HepG2 (cell line): ENCODE measurements around the gene SUPV3L1. TPM values are rescaled to one million over a fixed set of nuclear protein-coding genes. Genes with fewer than 3 reads are reported as not detected.

Experiments used
- GATA4 ChIP-seq: sonication (generic); IDR thresholded peaks from 2 replicates; pipeline ENCODE4 v1.6.1; 2016; ENCODE audit warnings: antibody characterized with exemption, low read depth, borderline replicate concordance
- HIC2 ChIP-seq: sonication (generic); formaldehyde crosslinking; IDR thresholded peaks from 2 replicates; pipeline ENCODE4 v1.9.0; 2022; ENCODE audit warnings: low read depth, missing genetic modification reagents
- JUN ChIP-seq: sonication (generic); formaldehyde crosslinking; IDR thresholded peaks from 2 replicates; pipeline ENCODE4 v1.4.0; 2020; ENCODE audit warnings: mild to moderate bottlenecking, missing genetic modification reagents
- MIER3 ChIP-seq: IDR thresholded peaks from 2 replicates; pipeline ENCODE4 v1.6.1; 2016; ENCODE audit warnings: missing compliant biosample characterization, borderline replicate concordance
- SMARCC2 ChIP-seq: fragments of 450-650 bp; IDR thresholded peaks from 2 replicates; pipeline ENCODE4 v1.6.1; 2017; ENCODE audit warnings: antibody characterized with exemption, mild to moderate bottlenecking
- SOX13 ChIP-seq, 3 experiments: fragments of 450-650 bp in 1 of 3; sonication (generic) in 1 of 3; formaldehyde crosslinking in 1 of 3; IDR thresholded peaks in 2 of 3; conservative IDR thresholded peaks in 1 of 3; 2 replicates each; pipeline versions ENCODE4 v1.5.0 to v1.6.1; 2016 to 2020; ENCODE audit warnings: antibody characterized with exemption in 1 of 3, mild to moderate bottlenecking in 1 of 3, missing compliant biosample characterization in 1 of 3, missing genetic modification reagents in 1 of 3, moderate library complexity in 1 of 3
- XRCC5 ChIP-seq: fragments of 200-400 bp; formaldehyde crosslinking; optimal IDR thresholded peaks from 2 replicates; pipeline ENCODE3; 2017; ENCODE audit warnings: mild to moderate bottlenecking, low read length
- ZNF121 ChIP-seq: sonication (generic); formaldehyde crosslinking; IDR thresholded peaks from 2 replicates; pipeline ENCODE4 v1.5.0; 2020; ENCODE audit warnings: mild to moderate bottlenecking, missing genetic modification reagents
- ZNF484 ChIP-seq: sonication (generic); formaldehyde crosslinking; IDR thresholded peaks from 2 replicates; pipeline ENCODE4 v1.5.1; 2020; ENCODE audit warnings: mild to moderate bottlenecking, low read depth, missing genetic modification reagents, borderline replicate concordance
- ZNF501 ChIP-seq: sonication (generic); formaldehyde crosslinking; IDR thresholded peaks from 2 replicates; pipeline ENCODE4 v1.5.1; 2020; ENCODE audit warnings: mild to moderate bottlenecking, moderate library complexity, missing genetic modification reagents
- ZNF704 ChIP-seq: sonication (generic); formaldehyde crosslinking; IDR thresholded peaks from 2 replicates; pipeline ENCODE4 v1.8.1; 2023; ENCODE audit warnings: mild to moderate bottlenecking, inconsistent platforms, moderate library complexity, missing genetic modification reagents, borderline replicate concordance
- ZNF766 ChIP-seq: sonication (generic); formaldehyde crosslinking; IDR thresholded peaks from 2 replicates; pipeline ENCODE4 v1.5.0; 2020; ENCODE audit warnings: missing genetic modification reagents, borderline replicate concordance
- ZSCAN21 ChIP-seq: sonication (generic); formaldehyde crosslinking; IDR thresholded peaks from 2 replicates; pipeline ENCODE4 v1.8.0; 2022; ENCODE audit warnings: mild to moderate bottlenecking, missing genetic modification reagents, moderate library complexity, borderline replicate concordance
- ZXDC ChIP-seq: sonication (generic); formaldehyde crosslinking; IDR thresholded peaks from 2 replicates; pipeline ENCODE4 v1.5.0; 2020; ENCODE audit warnings: mild to moderate bottlenecking, missing genetic modification reagents
- polyA plus RNA-seq, 8 experiments: library from polyadenylated mRNA; depleted of rRNA in 3 of 8; stranded (reverse) in 7 of 8; unstranded in 1 of 8; fragments of >200 nt; fragmentation: Illumina TruSeq in 4 of 8; extraction: Trizol in 4 of 8; gene quantifications; 2 replicates each; pipeline versions ENCODE4 v1.2.1 to v1.2.3, GENCODE V29; 2011 to 2016; ENCODE audit warnings: low read depth in 4 of 8, missing spikeins in 1 of 8, mixed read lengths in 1 of 8; ENCODE audit not compliant: insufficient read depth in 1 of 8
- total RNA-seq, 5 experiments: library from RNA; depleted of rRNA; stranded (reverse); fragments of >200 nt; fragmentation: Illumina TruSeq; extraction: Trizol; gene quantifications; 2 replicates each; pipeline ENCODE4 v1.2.3, GENCODE V29; 2016; ENCODE audit warnings: low read depth in 1 of 5
- TF ChIP-seq, protein P1 (sequence below): sonication (generic); formaldehyde crosslinking; IDR thresholded peaks from 2 replicates; pipeline ENCODE4 v1.5.0; 2020; ENCODE audit warnings: mild to moderate bottlenecking, missing genetic modification reagents
- TF ChIP-seq, protein P2 (sequence below): sonication (generic); formaldehyde crosslinking; conservative IDR thresholded peaks from 2 replicates; pipeline ENCODE4 v1.8.0; 2022; ENCODE audit warnings: missing genetic modification reagents

Gene SUPV3L1
- total and polyA plus RNA-seq, 2 of the 13 experiments (the other 11 are each of a cell fraction or from before 2014, with no cell fraction given): 28.8 to 45.7 TPM

GRCh38 chr10:69179743-69180524, at the start of gene SUPV3L1 (continued):
- TF ChIP-seq MIER3 (CRISPR knock-in tag) (no peak), XRCC5 (peak; percentile 45), SOX13 (IDR thresholded peaks at IDR 0.05) (no peak), SOX13 (CRISPR knock-in tag; conservative IDR thresholded peaks at IDR 0.05 in 1 of 2, IDR thresholded peaks at IDR 0.05 in 1 of 2) (0 out of 4 replicates have a peak, but pooled peaks of 1 of the 2 experiments have one; percentile 7), ZNF484 (no peak), ZNF121 (CRISPR knock-in tag) (no peak), HIC2 (CRISPR knock-in tag) (no peak), ZNF766 (no peak), ZNF501 (CRISPR knock-in tag) (peak; percentile 48), SMARCC2 (no peak), GATA4 (peak; percentile 57; the same call in 1 of the 2 replicates), ZSCAN21 (CRISPR knock-in tag) (no peak; the same call in 1 of the 2 replicates), ZNF704 (CRISPR knock-in tag) (peak; percentile 56; the same call in 1 of the 2 replicates), ZXDC (CRISPR knock-in tag) (no peak), JUN (CRISPR knock-in tag) (no peak)
- TF ChIP-seq, protein P1, sequence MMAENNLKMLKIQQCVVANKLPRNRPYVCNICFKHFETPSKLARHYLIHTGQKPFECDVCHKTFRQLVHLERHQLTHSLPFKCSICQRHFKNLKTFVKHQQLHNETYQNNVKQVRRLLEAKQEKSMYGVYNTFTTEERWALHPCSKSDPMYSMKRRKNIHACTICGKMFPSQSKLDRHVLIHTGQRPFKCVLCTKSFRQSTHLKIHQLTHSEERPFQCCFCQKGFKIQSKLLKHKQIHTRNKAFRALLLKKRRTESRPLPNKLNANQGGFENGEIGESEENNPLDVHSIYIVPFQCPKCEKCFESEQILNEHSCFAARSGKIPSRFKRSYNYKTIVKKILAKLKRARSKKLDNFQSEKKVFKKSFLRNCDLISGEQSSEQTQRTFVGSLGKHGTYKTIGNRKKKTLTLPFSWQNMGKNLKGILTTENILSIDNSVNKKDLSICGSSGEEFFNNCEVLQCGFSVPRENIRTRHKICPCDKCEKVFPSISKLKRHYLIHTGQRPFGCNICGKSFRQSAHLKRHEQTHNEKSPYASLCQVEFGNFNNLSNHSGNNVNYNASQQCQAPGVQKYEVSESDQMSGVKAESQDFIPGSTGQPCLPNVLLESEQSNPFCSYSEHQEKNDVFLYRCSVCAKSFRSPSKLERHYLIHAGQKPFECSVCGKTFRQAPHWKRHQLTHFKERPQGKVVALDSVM (CRISPR knock-in tag): no peak
- TF ChIP-seq, protein P2, sequence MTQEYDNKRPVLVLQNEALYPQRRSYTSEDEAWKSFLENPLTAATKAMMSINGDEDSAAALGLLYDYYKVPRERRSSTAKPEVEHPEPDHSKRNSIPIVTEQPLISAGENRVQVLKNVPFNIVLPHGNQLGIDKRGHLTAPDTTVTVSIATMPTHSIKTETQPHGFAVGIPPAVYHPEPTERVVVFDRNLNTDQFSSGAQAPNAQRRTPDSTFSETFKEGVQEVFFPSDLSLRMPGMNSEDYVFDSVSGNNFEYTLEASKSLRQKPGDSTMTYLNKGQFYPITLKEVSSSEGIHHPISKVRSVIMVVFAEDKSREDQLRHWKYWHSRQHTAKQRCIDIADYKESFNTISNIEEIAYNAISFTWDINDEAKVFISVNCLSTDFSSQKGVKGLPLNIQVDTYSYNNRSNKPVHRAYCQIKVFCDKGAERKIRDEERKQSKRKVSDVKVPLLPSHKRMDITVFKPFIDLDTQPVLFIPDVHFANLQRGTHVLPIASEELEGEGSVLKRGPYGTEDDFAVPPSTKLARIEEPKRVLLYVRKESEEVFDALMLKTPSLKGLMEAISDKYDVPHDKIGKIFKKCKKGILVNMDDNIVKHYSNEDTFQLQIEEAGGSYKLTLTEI (CRISPR knock-in tag): no peak
